Endothelial cell of umbilical vein (primary cell): ENCODE data around the gene NEDD4L. TPM values are rescaled to one million over a fixed set of nuclear protein-coding genes. Genes with fewer than 3 reads are reported as not detected.

Experiments
- BruUV-seq: library from RNA; stranded (reverse); fragments of 400-500 nt; replicated peaks from 2 replicates; lab custom pipeline; 2021; lab: Mats Ljungman, UMichigan
- CTCF ChIA-PET: fragments of 300-600, 350-600 bp; sonication (Branson Sonifier 250); formaldehyde crosslinking; loops from one replicate; lab custom pipeline; 2021; ENCODE audit warnings: antibody characterized with exemption, inconsistent platforms; lab: Charles Lee
- POLR2A ChIA-PET: fragments of 300-600, 350-600 bp; sonication (Branson Sonifier 250); formaldehyde crosslinking; loops from one replicate; lab custom pipeline; 2021; ENCODE audit warnings: antibody characterized with exemption, inconsistent platforms; lab: Charles Lee
- DNase-seq: peaks from one replicate; pipeline ENCODE4 v3.0.0-alpha.2; 2011; ENCODE audit warnings: low read depth, low spot score
- FAIRE-seq: peaks from 2 replicates; lab custom pipeline; 2011; peaks lifted over from hg19 to GRCh38; lab: Jason Lieb, UNC
- H2AFZ ChIP-seq: 2 replicates; pipeline ENCODE4 v1.6.0; 2012; ENCODE audit warnings: low read depth, low read length, control low read depth, inconsistent platforms
- H3K27ac ChIP-seq: 2 replicates; pipeline ENCODE4 v1.5.1; 2011; ENCODE audit warnings: low read depth, mild to moderate bottlenecking, control low read depth, low read length, moderate library complexity; ENCODE audit not compliant: insufficient read depth
- H3K27me3 ChIP-seq, 2 experiments: 2 replicates each; pipeline versions ENCODE4 v1.6.0 to v1.6.1; 2011; ENCODE audit warnings: low read length in 2 of 2, mixed read lengths in 1 of 2; ENCODE audit not compliant: control insufficient read depth in 2 of 2, insufficient read depth in 2 of 2
- H3K36me3 ChIP-seq, 2 experiments: 2 replicates in 1 of 2; 3 replicates in 1 of 2; pipeline ENCODE4 v1.5.1; 2011; ENCODE audit warnings: low read length in 2 of 2, mild to moderate bottlenecking in 1 of 2, moderate library complexity in 1 of 2; ENCODE audit not compliant: control insufficient read depth in 2 of 2, insufficient read depth in 2 of 2; ENCODE audit errors: extremely low read depth in 1 of 2
- H3K4me1 ChIP-seq: 3 replicates; pipeline ENCODE4 v1.5.1; 2011; ENCODE audit warnings: mild to moderate bottlenecking, low read length; ENCODE audit not compliant: control insufficient read depth, insufficient read depth; ENCODE audit errors: extremely low read depth
- H3K4me2 ChIP-seq: 2 replicates; pipeline ENCODE4 v1.6.1; 2011; ENCODE audit warnings: low read length, control low read depth, mixed read lengths; ENCODE audit not compliant: insufficient read depth
- H3K4me3 ChIP-seq, 3 experiments: fragments of 200-600 bp in 1 of 3; sonication (generic), shearing (Covaris generic) in 1 of 3; replicated peaks in 1 of 3; 2 replicates each; pipeline ENCODE4 v1.5.1; 2011 to 2016; ENCODE audit warnings: control low read depth in 3 of 3, low read length in 3 of 3, mild to moderate bottlenecking in 2 of 3, inconsistent platforms in 1 of 3, low read depth in 1 of 3, moderate library complexity in 1 of 3; ENCODE audit not compliant: insufficient read depth in 1 of 3
- H3K79me2 ChIP-seq: 2 replicates; pipeline ENCODE4 v1.6.0; 2012; ENCODE audit warnings: low read length, inconsistent platforms; ENCODE audit not compliant: control insufficient read depth, insufficient read depth
- H3K9ac ChIP-seq: replicated peaks from 2 replicates; pipeline ENCODE3; 2011; ENCODE audit warnings: low read length, control low read depth; ENCODE audit not compliant: insufficient read depth; ENCODE audit errors: extremely low read depth
- H3K9me1 ChIP-seq: replicated peaks from 3 replicates; pipeline ENCODE4 v1.6.0; 2011; ENCODE audit warnings: mild to moderate bottlenecking, low read length; ENCODE audit not compliant: control insufficient read depth, insufficient read depth; ENCODE audit errors: extremely low read depth
- H3K9me3 ChIP-seq: replicated peaks from 2 replicates; pipeline ENCODE4 v1.5.1; 2012; ENCODE audit warnings: low read length, inconsistent platforms; ENCODE audit not compliant: control insufficient read depth, insufficient read depth
- H4K20me1 ChIP-seq: replicated peaks from 2 replicates; pipeline ENCODE3; 2011; ENCODE audit warnings: mild to moderate bottlenecking, low read length; ENCODE audit not compliant: control insufficient read depth, insufficient read depth; ENCODE audit errors: extremely low read depth
- CTCF ChIP-seq, 2 donors: IDR thresholded peaks; 1 replicate in 1 of 2; 2 replicates in 1 of 2; pipeline ENCODE4 v1.5.1; 2011; ENCODE audit warnings: low read length in 2 of 2, mild to moderate bottlenecking in 2 of 2, moderate library complexity in 2 of 2, control low read depth in 1 of 2, inconsistent platforms in 1 of 2, low read depth in 1 of 2; ENCODE audit not compliant: insufficient read depth in 1 of 2; ENCODE audit errors: extremely low read depth in 1 of 2
- EZH2 ChIP-seq: IDR thresholded peaks from 2 replicates; pipeline ENCODE4 v1.6.1; 2012; ENCODE audit warnings: borderline replicate concordance, low read depth, mild to moderate bottlenecking, moderate library complexity, low read length, inconsistent platforms; ENCODE audit not compliant: severe bottlenecking
- FOS ChIP-seq: IDR thresholded peaks from 2 replicates; pipeline ENCODE4 v1.6.1; 2011; ENCODE audit warnings: mild to moderate bottlenecking, low read length, moderate library complexity, borderline replicate concordance; ENCODE audit not compliant: insufficient read depth
- GATA2 ChIP-seq: IDR thresholded peaks from 2 replicates; pipeline ENCODE4 v1.7.0; 2011; ENCODE audit warnings: low read depth, mild to moderate bottlenecking, moderate library complexity, mixed read lengths, low read length; ENCODE audit not compliant: insufficient read length, insufficient read depth
- JUN ChIP-seq: IDR thresholded peaks from 2 replicates; pipeline ENCODE4 v1.6.1; 2011; ENCODE audit warnings: borderline replicate concordance, low read depth; ENCODE audit not compliant: insufficient read length, insufficient read depth
- MAX ChIP-seq: IDR thresholded peaks from 2 replicates; pipeline ENCODE4 v1.6.1; 2011; ENCODE audit not compliant: insufficient read depth, insufficient read length
- MYC ChIP-seq: IDR thresholded peaks from one replicate; pipeline ENCODE4 v1.6.1; 2011; ENCODE audit warnings: mild to moderate bottlenecking, low read depth, low read length
- POLR2A ChIP-seq: IDR thresholded peaks from 2 replicates; pipeline ENCODE4 v1.6.1; 2012; ENCODE audit warnings: low read depth, mild to moderate bottlenecking, control low read depth, low read length
- POLR2AphosphoS5 ChIP-seq: IDR thresholded peaks from 2 replicates; pipeline ENCODE4 v1.6.1; 2012; ENCODE audit warnings: low read depth, mild to moderate bottlenecking, control low read depth, low read length, moderate library complexity; ENCODE audit not compliant: insufficient read depth
- dilution Hi-C: fragments of 300-500 bp; cut with MboI; formaldehyde crosslinking; loops from one replicate; pipeline ENCODE4 v1.15.0; 2019; ENCODE audit warnings: low sequenced_read_pairs; ENCODE audit not compliant: extremely low pct_ligation_motif_present
- intact Hi-C: fragments of 100-400 bp; cut with micrococcal nuclease; formaldehyde crosslinking; loops from one replicate; pipeline ENCODE4 v1.10.0; 2022
- polyA plus RNA-seq, 4 experiments: library from polyadenylated mRNA; depleted of rRNA in 3 of 4; stranded (reverse) in 3 of 4; unstranded in 1 of 4; fragments of >200 nt; gene quantifications; 2 replicates each; pipeline versions ENCODE4 v1.2.1 to v1.2.3, GENCODE V29; 2011 to 2012; ENCODE audit warnings: missing spikeins in 1 of 4
- total RNA-seq: library from RNA; stranded (reverse); gene quantifications from 2 replicates; pipeline ENCODE4 v1.2.3, GENCODE V29; 2021

Gene NEDD4L
- total and polyA plus RNA-seq, 2 donors (not counting 3 experiments of a cell fraction or from before 2014, with no cell fraction given) = 20.5 to 78.9 TPM

- peak overlapping the region; percentile 80 for H2AFZ ChIP-seq
- peak overlapping the region; percentile 99 for H3K4me2 ChIP-seq
- dilution Hi-C loops = no loop called here
- FAIRE-seq = no peak
- no peaks in the 10 kb centered on the region for H3K9me1 ChIP-seq
- BruUV-seq = no TSS peak
- H3K79me2 ChIP-seq = no peaks in the 10 kb centered on the region
- peak overlapping the region; percentile 75 to 93 (median 77) for H3K4me3 ChIP-seq
- peak overlapping the region; percentile 61 for H3K9ac ChIP-seq
- H3K27ac ChIP-seq = no peak overlapping the region
- H3K9me3 ChIP-seq = no peaks in the 10 kb centered on the region
- intact Hi-C loops = loop anchor here (1.0 to 10.0 kb wide), 9 partner anchors 79 to 629 kb away; partner anchors contain the start of gene MALT1
- no peaks in the 10 kb centered on the region for H3K27me3 ChIP-seq
- no peaks in the 10 kb centered on the region for H4K20me1 ChIP-seq
- H3K4me1 ChIP-seq = peaks cover 16% of the 10 kb centered on the region
- no peak for TF ChIP-seq FOS
- no peak for TF ChIP-seq JUN
- TF ChIP-seq CTCF (IDR thresholded peaks at IDR 0.05; ENCODE audit: extremely low read depth in 1 of 2, insufficient read depth in 1 of 2, low read depth in 1 of 2, low read length in 2 of 2) = no peak
- TF ChIP-seq EZH2 = no peak
- no peak for TF ChIP-seq GATA2
- TF ChIP-seq POLR2A = no peak
- no peak for TF ChIP-seq MYC
- TF ChIP-seq MAX = no peak
- no peak for TF ChIP-seq POLR2AphosphoS5
- CTCF ChIA-PET = interaction anchor here (0.8 to 4.1 kb wide), 30 partner anchors 9 to 721 kb away, joined by 3 to 132 read pairs (median 5); no protein-coding TSS in a partner anchor
- POLR2A ChIA-PET = interaction anchor here (0.6 kb wide), 1 partner anchor 155 kb away, joined by 3 read pairs; no protein-coding TSS in a partner anchor
- DNase-seq = no peak
- no peaks in the 10 kb centered on the region for H3K36me3 ChIP-seq
These were observed 1.1 kb upstream of the NEDD4L start for GRCh38 chr18:58042826-58043490.
